ENCODE results near the gene KCND3. TPM values are rescaled to one million over a fixed set of nuclear protein-coding genes. Genes with fewer than 3 reads are reported as not detected.
A peak's percentile ranks its signal among the peaks of the same experiment; 100 is the strongest.

Gene KCND3
- polyA plus RNA-seq, 3 donors: not detected

DNA sequence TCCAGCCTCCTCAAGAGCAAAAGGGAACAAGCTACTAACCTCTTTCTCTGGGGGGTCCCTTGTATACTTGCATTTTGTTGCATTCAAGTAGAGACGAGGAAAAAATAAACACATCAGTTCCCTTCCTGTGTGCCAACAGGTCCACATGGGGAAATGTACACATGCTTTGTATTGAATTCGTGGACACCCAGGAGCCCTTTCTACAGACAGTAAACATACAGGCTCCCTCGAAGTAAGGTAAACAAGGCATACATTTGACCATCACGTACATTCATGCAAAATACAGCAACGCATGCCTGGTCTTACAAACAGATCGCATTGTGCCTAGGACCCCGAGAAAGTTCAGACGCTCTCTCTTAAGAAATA, 1.1 kb downstream of the KCND3 start:
- Histone ChIP-seq H3K9ac (ENCODE audit: insufficient read depth, low read length, poor library complexity, severe bottlenecking) (no peak overlapping the region), H3K4me1 (ENCODE audit: control insufficient read depth in 1 of 2, insufficient read depth in 2 of 2, low read length in 2 of 2) (no peaks in the 10 kb centered on the region), H3K27ac (ENCODE audit: low read depth in 1 of 2, low read length in 2 of 2) (no peak overlapping the region), H3K4me2 (replicated peaks; ENCODE audit: extremely low read depth, low read length, poor library complexity, severe bottlenecking) (no peak overlapping the region), H3K79me2 (ENCODE audit: insufficient read depth, low read length) (no peaks in the 10 kb centered on the region), H4K20me1 (ENCODE audit: insufficient read depth, low read length) (no peaks in the 10 kb centered on the region), H2AFZ (ENCODE audit: insufficient read depth, low read depth, low read length, poor library complexity, severe bottlenecking) (no peak overlapping the region), H3K4me3 (replicated peaks in 1 of 3; ENCODE audit: low read depth in 2 of 3, low read length in 3 of 3) (no peak overlapping the region), H3K36me3 (replicated peaks in 1 of 2; ENCODE audit: control insufficient read depth in 1 of 2, insufficient read depth in 2 of 2, low read length in 2 of 2) (no peaks in the 10 kb centered on the region), H3K27me3 (ENCODE audit: control insufficient read depth in 2 of 2, insufficient read depth in 2 of 2, low read length in 2 of 2) (peaks cover 31 to 68% of the 10 kb centered on the region in 2 donors), H3K9me3 (replicated peaks in 1 of 2; ENCODE audit: control insufficient read depth in 1 of 2, insufficient read depth in 1 of 2, low read length in 2 of 2) (peaks cover 0 to 5% of the 10 kb centered on the region in 2 donors)
- Mint-ChIP-seq H3K9me3 (peaks cover 0 to 13% (median 3%) of the 10 kb centered on the region in 7 donors), H3K27me3 (ENCODE audit: low read depth in 3 of 3) (peaks cover 51 to 80% (median 53%) of the 10 kb centered on the region in 3 donors), H3K36me3 (no peaks in the 10 kb centered on the region), H3K4me3 (peak overlapping the region in 1 of 2 donors; percentile 73), H3K4me1 (peaks cover 7% of the 10 kb centered on the region), H3K27ac (no peak overlapping the region)
- no peak for DNase-seq
- 9% methylated on average over 8 of the region's 8 CpGs for WGBS (ENCODE audit: insufficient coverage)
- TF ChIP-seq, protein P1, sequence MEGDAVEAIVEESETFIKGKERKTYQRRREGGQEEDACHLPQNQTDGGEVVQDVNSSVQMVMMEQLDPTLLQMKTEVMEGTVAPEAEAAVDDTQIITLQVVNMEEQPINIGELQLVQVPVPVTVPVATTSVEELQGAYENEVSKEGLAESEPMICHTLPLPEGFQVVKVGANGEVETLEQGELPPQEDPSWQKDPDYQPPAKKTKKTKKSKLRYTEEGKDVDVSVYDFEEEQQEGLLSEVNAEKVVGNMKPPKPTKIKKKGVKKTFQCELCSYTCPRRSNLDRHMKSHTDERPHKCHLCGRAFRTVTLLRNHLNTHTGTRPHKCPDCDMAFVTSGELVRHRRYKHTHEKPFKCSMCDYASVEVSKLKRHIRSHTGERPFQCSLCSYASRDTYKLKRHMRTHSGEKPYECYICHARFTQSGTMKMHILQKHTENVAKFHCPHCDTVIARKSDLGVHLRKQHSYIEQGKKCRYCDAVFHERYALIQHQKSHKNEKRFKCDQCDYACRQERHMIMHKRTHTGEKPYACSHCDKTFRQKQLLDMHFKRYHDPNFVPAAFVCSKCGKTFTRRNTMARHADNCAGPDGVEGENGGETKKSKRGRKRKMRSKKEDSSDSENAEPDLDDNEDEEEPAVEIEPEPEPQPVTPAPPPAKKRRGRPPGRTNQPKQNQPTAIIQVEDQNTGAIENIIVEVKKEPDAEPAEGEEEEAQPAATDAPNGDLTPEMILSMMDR (IDR thresholded peaks at IDR 0.05): no peak
- intact Hi-C loops (cut with micrococcal nuclease): no loop called here

DNA sequence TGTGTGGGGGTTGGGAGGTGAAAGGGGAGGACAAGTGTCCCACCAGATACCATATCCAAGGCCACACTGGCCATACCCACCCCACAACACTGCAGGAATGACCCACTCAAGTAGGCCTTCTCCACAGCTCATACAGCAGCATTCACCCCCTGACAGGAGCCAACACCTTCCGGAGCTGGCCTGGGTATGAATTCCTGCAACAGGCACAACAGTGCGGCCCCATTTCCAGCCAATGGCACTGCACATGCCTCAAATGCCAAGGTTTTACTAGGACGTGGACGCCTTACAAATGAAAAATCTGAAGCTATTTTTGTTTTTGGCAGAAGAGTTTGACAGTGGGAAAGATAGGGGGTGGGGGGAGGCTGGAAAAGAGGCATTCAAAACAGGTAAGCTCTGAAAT, 2.0 kb downstream of the KCND3 start:
- Histone ChIP-seq H2AFZ (ENCODE audit: insufficient read depth, low read depth, low read length, poor library complexity, severe bottlenecking) (no peak overlapping the region), H3K4me1 (ENCODE audit: control insufficient read depth in 1 of 2, insufficient read depth in 2 of 2, low read length in 2 of 2) (no peaks in the 10 kb centered on the region), H3K79me2 (ENCODE audit: insufficient read depth, low read length) (no peaks in the 10 kb centered on the region), H3K4me3 (replicated peaks in 1 of 3; ENCODE audit: low read depth in 2 of 3, low read length in 3 of 3) (no peak overlapping the region), H3K27me3 (ENCODE audit: control insufficient read depth in 2 of 2, insufficient read depth in 2 of 2, low read length in 2 of 2) (peaks cover 29 to 63% of the 10 kb centered on the region in 2 donors), H3K9ac (ENCODE audit: insufficient read depth, low read length, poor library complexity, severe bottlenecking) (no peak overlapping the region), H3K4me2 (replicated peaks; ENCODE audit: extremely low read depth, low read length, poor library complexity, severe bottlenecking) (no peak overlapping the region), H3K36me3 (replicated peaks in 1 of 2; ENCODE audit: control insufficient read depth in 1 of 2, insufficient read depth in 2 of 2, low read length in 2 of 2) (no peaks in the 10 kb centered on the region), H3K9me3 (replicated peaks in 1 of 2; ENCODE audit: control insufficient read depth in 1 of 2, insufficient read depth in 1 of 2, low read length in 2 of 2) (peaks cover 0 to 5% of the 10 kb centered on the region in 2 donors), H4K20me1 (ENCODE audit: insufficient read depth, low read length) (no peaks in the 10 kb centered on the region), H3K27ac (ENCODE audit: low read depth in 1 of 2, low read length in 2 of 2) (no peak overlapping the region)
- Mint-ChIP-seq H3K9me3 (peaks cover 0 to 13% (median 3%) of the 10 kb centered on the region in 7 donors), H3K27me3 (ENCODE audit: low read depth in 3 of 3) (peaks cover 44 to 75% (median 48%) of the 10 kb centered on the region in 3 donors), H3K27ac (no peak overlapping the region), H3K36me3 (no peaks in the 10 kb centered on the region), H3K4me3 (peak overlapping the region in 1 of 2 donors; percentile 67), H3K4me1 (peaks cover 7% of the 10 kb centered on the region)
- TF ChIP-seq, protein P1 (IDR thresholded peaks at IDR 0.05): no peak
- DNase-seq: no peak
- intact Hi-C loops (cut with micrococcal nuclease): no loop called here
- 97% methylated on average over 3 of the region's 4 CpGs for WGBS (ENCODE audit: insufficient coverage)

All from CD14-positive monocyte (primary cell).